Erythroblast (primary cell): ENCODE measurements around the gene OAF.

Source experiments
- GATA1 ChIP-seq: IDR thresholded peaks from 2 replicates; pipeline ENCODE4 v1.6.1; 2011; ENCODE audit warnings: low read depth, mild to moderate bottlenecking, control low read depth, low read length, moderate library complexity
- POLR2A ChIP-seq: IDR thresholded peaks from 2 replicates; pipeline ENCODE4 v1.6.1; 2011; ENCODE audit warnings: mild to moderate bottlenecking, low read length

GRCh38 chr11:120212259-120212878 lies 1.5 kb downstream of the OAF start:
- no peak for TF ChIP-seq POLR2A
- TF ChIP-seq GATA1: no peak
